NB4 (cell line): ENCODE data around the gene DUSP10.

Experiments used
- DNase-seq: peaks from one replicate; pipeline ENCODE4 v3.0.0; 2010; ENCODE audit warnings: low read depth
- H3K4me3 ChIP-seq: one replicate; pipeline ENCODE4 v1.5.1; 2011; ENCODE audit warnings: mild to moderate bottlenecking, low read depth, low read length, moderate library complexity
- MYC ChIP-seq: IDR thresholded peaks from 2 replicates; pipeline ENCODE4 v1.6.1; 2011; ENCODE audit warnings: low read depth, low read length
- POLR2A ChIP-seq: IDR thresholded peaks from 2 replicates; pipeline ENCODE4 v1.6.1; 2011; ENCODE audit warnings: mild to moderate bottlenecking; ENCODE audit not compliant: insufficient read length; ENCODE audit errors: extremely low read depth
- TF ChIP-seq, protein P1 (sequence below): IDR thresholded peaks from 2 replicates; pipeline ENCODE4 v1.6.1; 2011; ENCODE audit warnings: low read depth, low read length
- TF ChIP-seq, protein P2 (sequence below): IDR thresholded peaks from one replicate; pipeline ENCODE4 v1.5.1; 2012; ENCODE audit warnings: low read depth, low read length

The DUSP10 gene

DNA sequence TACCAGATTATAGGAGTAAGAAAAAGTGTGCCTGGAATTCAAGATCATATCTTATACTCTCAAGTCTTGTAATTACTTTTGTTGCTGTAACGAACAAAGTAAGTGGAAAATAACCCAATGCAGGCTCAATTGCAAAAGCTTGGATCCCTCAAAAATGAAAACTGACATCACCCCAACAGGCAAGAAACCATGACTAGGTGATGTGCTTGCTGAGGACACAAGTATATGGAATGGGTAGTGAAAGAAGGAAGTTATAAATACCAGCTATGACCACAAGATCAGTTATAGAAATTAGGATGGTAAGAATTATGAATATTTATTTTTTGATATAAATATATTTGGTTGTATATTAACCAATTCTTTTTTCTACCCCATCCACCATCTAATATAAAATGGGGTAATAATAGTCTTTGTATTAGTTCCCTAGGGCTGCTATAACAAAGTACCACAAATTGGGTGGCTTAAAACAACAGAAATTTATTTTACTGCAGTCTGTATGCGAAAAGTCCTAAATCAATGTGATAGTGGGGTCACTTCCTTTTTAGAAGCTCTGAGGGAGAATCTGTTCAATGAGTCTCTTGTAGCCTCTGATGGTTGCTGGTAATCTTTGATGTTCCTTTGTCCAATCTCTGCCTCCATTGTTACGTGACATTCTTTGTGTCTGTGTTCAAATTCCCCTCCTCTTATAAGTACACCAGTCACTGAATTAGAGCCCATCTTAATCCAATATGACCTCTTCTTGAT lies 45.0 kb downstream of the DUSP10 start:
- TF ChIP-seq, protein P1, sequence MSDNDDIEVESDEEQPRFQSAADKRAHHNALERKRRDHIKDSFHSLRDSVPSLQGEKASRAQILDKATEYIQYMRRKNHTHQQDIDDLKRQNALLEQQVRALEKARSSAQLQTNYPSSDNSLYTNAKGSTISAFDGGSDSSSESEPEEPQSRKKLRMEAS, result no peak
- TF ChIP-seq POLR2A (no peak), MYC (no peak)
- TF ChIP-seq, protein P2, sequence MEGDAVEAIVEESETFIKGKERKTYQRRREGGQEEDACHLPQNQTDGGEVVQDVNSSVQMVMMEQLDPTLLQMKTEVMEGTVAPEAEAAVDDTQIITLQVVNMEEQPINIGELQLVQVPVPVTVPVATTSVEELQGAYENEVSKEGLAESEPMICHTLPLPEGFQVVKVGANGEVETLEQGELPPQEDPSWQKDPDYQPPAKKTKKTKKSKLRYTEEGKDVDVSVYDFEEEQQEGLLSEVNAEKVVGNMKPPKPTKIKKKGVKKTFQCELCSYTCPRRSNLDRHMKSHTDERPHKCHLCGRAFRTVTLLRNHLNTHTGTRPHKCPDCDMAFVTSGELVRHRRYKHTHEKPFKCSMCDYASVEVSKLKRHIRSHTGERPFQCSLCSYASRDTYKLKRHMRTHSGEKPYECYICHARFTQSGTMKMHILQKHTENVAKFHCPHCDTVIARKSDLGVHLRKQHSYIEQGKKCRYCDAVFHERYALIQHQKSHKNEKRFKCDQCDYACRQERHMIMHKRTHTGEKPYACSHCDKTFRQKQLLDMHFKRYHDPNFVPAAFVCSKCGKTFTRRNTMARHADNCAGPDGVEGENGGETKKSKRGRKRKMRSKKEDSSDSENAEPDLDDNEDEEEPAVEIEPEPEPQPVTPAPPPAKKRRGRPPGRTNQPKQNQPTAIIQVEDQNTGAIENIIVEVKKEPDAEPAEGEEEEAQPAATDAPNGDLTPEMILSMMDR, result no peak
- no peak overlapping the region for H3K4me3 ChIP-seq
- no peak for DNase-seq

DNA sequence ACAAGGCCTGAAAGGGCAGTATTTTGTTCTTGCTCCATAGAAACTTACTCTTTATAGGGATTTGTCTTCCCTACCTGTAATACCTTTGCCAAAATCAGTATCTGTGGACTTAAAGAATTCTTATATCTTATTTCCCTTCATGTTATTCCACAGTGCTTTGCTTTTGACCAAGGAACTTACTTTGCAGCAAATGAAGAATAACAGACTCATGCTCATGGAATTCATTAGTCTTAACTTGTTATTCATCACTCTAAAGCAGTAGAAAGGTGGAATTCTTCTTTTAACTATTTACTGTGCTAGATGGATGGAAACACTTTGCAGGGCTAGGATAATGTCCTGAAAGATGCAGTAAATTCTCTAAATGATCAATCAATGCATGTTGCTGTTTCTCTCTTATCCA lies 45.9 kb downstream of the DUSP10 start:
- TF ChIP-seq POLR2A, result no peak
- TF ChIP-seq, protein P2, result no peak
- TF ChIP-seq MYC, result no peak
- TF ChIP-seq, protein P1, result no peak
- DNase-seq, result no peak

DNA sequence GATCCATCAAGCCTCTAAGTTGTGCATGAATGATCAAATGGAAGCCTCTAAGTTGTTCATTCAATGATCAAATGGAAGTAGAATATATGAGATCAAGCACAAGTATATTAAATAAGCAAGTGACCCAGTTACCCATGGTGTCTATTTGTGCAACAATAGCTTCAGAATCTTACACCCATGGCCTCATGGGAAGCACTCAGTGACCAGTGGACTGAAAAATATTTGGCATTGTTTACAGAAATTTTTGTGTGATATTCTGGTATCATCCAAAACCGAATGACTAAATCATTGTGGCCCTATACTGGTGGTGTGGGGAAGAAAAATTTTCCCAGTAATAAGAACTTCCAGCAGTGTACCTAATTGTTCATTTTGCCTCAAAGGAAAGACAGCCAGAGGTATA lies 46.6 kb downstream of the DUSP10 start:
- no peak for DNase-seq
- TF ChIP-seq MYC (no peak), POLR2A (no peak)
- TF ChIP-seq, protein P2, result no peak
- TF ChIP-seq, protein P1, result no peak
- no peak overlapping the region for H3K4me3 ChIP-seq

More for the DNA sequence above, 45.9 kb downstream of the DUSP10 start:
- H3K4me3 ChIP-seq, result no peak overlapping the region

DNA sequence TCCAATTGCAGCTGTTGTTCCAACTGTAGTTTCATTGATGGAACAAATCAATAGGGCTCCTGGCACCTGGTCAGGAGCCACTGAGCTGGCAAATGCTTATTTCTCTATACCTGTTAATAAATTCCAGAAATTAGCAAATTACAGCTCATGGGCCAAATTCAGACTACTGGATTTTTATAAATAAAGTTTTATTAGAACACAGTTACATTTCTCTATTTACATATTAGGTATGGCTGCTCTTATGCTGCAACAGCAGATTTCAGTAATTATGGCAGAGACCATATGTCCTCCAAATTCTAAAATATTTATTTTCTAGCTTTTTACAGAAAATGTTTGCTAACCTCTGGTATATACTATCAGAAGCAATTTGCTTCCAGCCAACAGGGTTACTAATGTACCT lies 47.8 kb downstream of the DUSP10 start:
- no peak for DNase-seq
- TF ChIP-seq POLR2A (no peak), MYC (no peak)
- TF ChIP-seq, protein P1, result no peak
- TF ChIP-seq, protein P2, result no peak
- no peak overlapping the region for H3K4me3 ChIP-seq

DNA sequence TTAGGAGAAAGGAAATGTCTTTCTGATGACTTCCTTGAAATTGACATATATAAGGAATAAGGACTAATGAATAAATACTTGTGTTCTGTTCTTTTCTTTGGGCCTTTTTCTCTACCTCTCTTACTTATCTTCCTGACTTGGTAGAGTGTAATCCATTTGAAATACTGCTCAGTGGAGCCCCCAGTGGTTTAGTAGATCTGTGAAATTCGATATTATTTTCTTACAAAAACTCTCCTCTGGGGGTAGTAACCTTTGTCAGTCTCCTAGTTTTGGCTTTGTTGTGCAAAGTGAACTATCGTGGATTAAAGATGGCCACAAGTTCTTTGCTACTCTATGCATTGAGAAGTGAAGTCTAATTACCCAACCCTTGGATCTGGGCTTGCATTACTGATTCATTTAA lies 48.8 kb downstream of the DUSP10 start:
- TF ChIP-seq, protein P2, result no peak
- TF ChIP-seq MYC (no peak), POLR2A (no peak)
- TF ChIP-seq, protein P1, result no peak
- no peak for DNase-seq

More for the DNA sequence above, 48.8 kb downstream of the DUSP10 start:
- no peak overlapping the region for H3K4me3 ChIP-seq
